DOHH2 (cell line): ENCODE data around the gene OR4D2.
"Not testable (repeated sequence)": the region's sequence is repeated elsewhere in the genome, so short reads cannot be mapped to it uniquely, and the experiment has no call there.

ENCODE experiments used
- EZH2phosphoT487 ChIP-seq: fragments of 200-600 bp; sonication (generic); IDR thresholded peaks from 2 replicates; pipeline ENCODE4 v1.6.1; 2017; ENCODE audit warnings: borderline replicate concordance, mild to moderate bottlenecking, antibody characterized with exemption, low read length, moderate library complexity, mixed read lengths
- TF ChIP-seq, protein P1 (sequence below): fragments of 200-600 bp; sonication (generic); IDR thresholded peaks from one replicate; pipeline ENCODE4 v1.5.1; 2014; ENCODE audit warnings: antibody characterized with exemption, mild to moderate bottlenecking, low read depth, low read length; ENCODE audit not compliant: poor library complexity, severe bottlenecking

DNA sequence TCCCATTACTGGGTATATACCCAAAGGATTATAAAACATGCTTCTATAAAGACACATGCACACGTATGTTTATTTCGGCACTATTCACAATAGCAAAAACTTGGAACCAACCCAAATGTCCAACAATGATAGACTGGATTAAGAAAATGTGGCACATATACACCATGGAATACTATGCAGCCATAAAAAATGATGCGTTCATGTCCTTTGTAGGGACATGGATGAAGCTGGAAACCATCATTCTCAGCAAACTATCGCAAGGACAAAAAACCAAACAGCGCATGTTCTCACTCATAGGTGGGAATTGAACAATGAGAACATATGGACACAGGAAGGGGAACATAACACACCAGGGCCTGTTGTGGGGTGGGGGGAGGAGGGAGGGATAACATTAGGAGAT, 34.1 kb upstream of the OR4D2 start:
- TF ChIP-seq, protein P1, sequence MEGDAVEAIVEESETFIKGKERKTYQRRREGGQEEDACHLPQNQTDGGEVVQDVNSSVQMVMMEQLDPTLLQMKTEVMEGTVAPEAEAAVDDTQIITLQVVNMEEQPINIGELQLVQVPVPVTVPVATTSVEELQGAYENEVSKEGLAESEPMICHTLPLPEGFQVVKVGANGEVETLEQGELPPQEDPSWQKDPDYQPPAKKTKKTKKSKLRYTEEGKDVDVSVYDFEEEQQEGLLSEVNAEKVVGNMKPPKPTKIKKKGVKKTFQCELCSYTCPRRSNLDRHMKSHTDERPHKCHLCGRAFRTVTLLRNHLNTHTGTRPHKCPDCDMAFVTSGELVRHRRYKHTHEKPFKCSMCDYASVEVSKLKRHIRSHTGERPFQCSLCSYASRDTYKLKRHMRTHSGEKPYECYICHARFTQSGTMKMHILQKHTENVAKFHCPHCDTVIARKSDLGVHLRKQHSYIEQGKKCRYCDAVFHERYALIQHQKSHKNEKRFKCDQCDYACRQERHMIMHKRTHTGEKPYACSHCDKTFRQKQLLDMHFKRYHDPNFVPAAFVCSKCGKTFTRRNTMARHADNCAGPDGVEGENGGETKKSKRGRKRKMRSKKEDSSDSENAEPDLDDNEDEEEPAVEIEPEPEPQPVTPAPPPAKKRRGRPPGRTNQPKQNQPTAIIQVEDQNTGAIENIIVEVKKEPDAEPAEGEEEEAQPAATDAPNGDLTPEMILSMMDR: not testable (repeated sequence)
- not testable (repeated sequence) for TF ChIP-seq EZH2phosphoT487
